Calu3 (cell line): Measurements from ENCODE around the gene CEP41. TPM values are rescaled to one million over a fixed set of nuclear protein-coding genes. Genes with fewer than 3 reads are reported as not detected.

Source experiments
- BruUV-seq: library from RNA; stranded (reverse); fragments of 400-500 nt; replicated peaks from 2 replicates; lab custom pipeline; 2021; lab: Mats Ljungman, UMichigan
- CTCF ChIA-PET: fragments of 300-600 bp; sonication (Branson Sonifier 250); formaldehyde crosslinking; loops from one replicate; lab custom pipeline; 2022; ENCODE audit warnings: antibody characterized with exemption; lab: Charles Lee
- DNase-seq: peaks from one replicate; pipeline ENCODE4 v3.0.0; 2022
- H3K27ac Mint-ChIP-seq: one replicate; pipeline ENCODE4 v1.8.0; 2022; ENCODE audit warnings: mixed read lengths; ENCODE audit not compliant: unreplicated experiment
- H3K27me3 Mint-ChIP-seq: one replicate; pipeline ENCODE4 v1.8.0; 2022; ENCODE audit warnings: mixed read lengths; ENCODE audit not compliant: unreplicated experiment
- H3K36me3 Mint-ChIP-seq: one replicate; pipeline ENCODE4 v1.8.0; 2022; ENCODE audit warnings: mild to moderate bottlenecking, moderate library complexity, mixed read lengths; ENCODE audit not compliant: insufficient read depth, unreplicated experiment
- H3K4me1 Mint-ChIP-seq: one replicate; pipeline ENCODE4 v1.8.0; 2022; ENCODE audit warnings: mild to moderate bottlenecking, low read depth, mixed read lengths; ENCODE audit not compliant: unreplicated experiment
- H3K4me3 Mint-ChIP-seq: one replicate; pipeline ENCODE4 v1.8.0; 2022; ENCODE audit warnings: mild to moderate bottlenecking, low read depth, moderate library complexity, mixed read lengths; ENCODE audit not compliant: unreplicated experiment
- H3K9me3 Mint-ChIP-seq: one replicate; pipeline ENCODE4 v1.8.0; 2022; ENCODE audit warnings: low read depth, mixed read lengths; ENCODE audit not compliant: unreplicated experiment
- intact Hi-C: fragments of 100-400 bp; cut with micrococcal nuclease; formaldehyde crosslinking; loops from one replicate; pipeline ENCODE4 v1.10.0; 2022; ENCODE audit not compliant: unreplicated experiment
- total RNA-seq: library from RNA; stranded (reverse); gene quantifications from 2 replicates; pipeline ENCODE4 v1.2.3, GENCODE V29; 2022
- TF ChIP-seq, protein P1 (sequence below): fragments of 200-600 bp; IDR thresholded peaks from one replicate; pipeline ENCODE4 v1.8.0; 2022; ENCODE audit warnings: antibody characterized with exemption; ENCODE audit not compliant: unreplicated experiment

Gene CEP41
- total RNA-seq, 1 experiment from 2014 or later: 21.6 TPM

DNA sequence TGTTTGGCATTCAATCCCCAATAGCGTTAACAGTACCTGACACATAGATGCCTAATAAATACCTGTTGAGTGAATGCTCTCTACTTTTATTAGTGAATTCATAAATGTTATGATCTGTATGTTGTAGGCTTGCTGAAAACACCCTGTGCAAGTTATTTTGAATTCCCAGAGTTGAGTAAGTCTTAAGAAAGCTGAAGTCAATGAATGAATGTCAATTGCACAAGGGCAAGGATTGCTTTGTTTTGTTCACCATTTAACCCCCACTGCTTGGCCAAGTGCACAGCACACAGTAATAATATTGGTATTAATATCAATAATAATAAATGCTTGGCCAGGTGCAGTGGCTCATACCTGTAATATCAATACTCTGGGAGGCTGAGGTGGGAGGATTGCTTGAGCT, 50.3 kb downstream of the CEP41 start:
- Mint-ChIP-seq H3K27me3 (no peaks in the 10 kb centered on the region), H3K4me3 (no peak overlapping the region), H3K36me3 (no peaks in the 10 kb centered on the region), H3K9me3 (no peaks in the 10 kb centered on the region), H3K4me1 (no peaks in the 10 kb centered on the region), H3K27ac (no peak overlapping the region)
- intact Hi-C loops: no loop called here
- CTCF ChIA-PET: interaction anchor here (0.6 to 0.7 kb wide), 3 partner anchors 142 to 308 kb away, joined by 3 to 6 read pairs (median 4); no protein-coding TSS in a partner anchor
- DNase-seq: no peak
- BruUV-seq: no TSS peak
- TF ChIP-seq, protein P1, sequence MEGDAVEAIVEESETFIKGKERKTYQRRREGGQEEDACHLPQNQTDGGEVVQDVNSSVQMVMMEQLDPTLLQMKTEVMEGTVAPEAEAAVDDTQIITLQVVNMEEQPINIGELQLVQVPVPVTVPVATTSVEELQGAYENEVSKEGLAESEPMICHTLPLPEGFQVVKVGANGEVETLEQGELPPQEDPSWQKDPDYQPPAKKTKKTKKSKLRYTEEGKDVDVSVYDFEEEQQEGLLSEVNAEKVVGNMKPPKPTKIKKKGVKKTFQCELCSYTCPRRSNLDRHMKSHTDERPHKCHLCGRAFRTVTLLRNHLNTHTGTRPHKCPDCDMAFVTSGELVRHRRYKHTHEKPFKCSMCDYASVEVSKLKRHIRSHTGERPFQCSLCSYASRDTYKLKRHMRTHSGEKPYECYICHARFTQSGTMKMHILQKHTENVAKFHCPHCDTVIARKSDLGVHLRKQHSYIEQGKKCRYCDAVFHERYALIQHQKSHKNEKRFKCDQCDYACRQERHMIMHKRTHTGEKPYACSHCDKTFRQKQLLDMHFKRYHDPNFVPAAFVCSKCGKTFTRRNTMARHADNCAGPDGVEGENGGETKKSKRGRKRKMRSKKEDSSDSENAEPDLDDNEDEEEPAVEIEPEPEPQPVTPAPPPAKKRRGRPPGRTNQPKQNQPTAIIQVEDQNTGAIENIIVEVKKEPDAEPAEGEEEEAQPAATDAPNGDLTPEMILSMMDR: no peak

DNA sequence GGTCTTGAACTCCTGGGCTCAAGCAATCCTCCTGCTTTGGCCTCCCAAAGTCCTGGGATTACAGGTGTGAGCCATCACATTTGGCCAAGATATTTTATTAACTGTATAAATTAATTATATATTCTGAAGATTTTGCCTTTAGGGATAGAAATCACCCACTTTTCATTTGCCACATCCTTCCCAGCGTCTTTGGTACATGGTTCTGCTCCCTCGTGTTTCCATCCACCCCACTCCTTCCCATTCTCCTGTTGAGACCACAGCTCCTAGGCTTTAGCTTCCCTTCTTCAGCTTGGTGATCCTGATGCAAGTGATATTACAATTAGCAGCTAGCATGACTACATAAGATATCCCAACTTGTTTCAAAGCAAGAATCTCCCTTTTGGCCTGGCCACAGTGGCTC, 52.1 kb downstream of the CEP41 start:
- CTCF ChIA-PET: no interaction called here
- no peak overlapping the region for H3K4me3 Mint-ChIP-seq
- H3K27ac Mint-ChIP-seq: no peak overlapping the region
- TF ChIP-seq, protein P1: no peak
- H3K27me3 Mint-ChIP-seq: no peaks in the 10 kb centered on the region
- H3K36me3 Mint-ChIP-seq: no peaks in the 10 kb centered on the region
- no peaks in the 10 kb centered on the region for H3K9me3 Mint-ChIP-seq
- BruUV-seq: no TSS peak
- intact Hi-C loops: no loop called here
- no peaks in the 10 kb centered on the region for H3K4me1 Mint-ChIP-seq
- no peak for DNase-seq

DNA sequence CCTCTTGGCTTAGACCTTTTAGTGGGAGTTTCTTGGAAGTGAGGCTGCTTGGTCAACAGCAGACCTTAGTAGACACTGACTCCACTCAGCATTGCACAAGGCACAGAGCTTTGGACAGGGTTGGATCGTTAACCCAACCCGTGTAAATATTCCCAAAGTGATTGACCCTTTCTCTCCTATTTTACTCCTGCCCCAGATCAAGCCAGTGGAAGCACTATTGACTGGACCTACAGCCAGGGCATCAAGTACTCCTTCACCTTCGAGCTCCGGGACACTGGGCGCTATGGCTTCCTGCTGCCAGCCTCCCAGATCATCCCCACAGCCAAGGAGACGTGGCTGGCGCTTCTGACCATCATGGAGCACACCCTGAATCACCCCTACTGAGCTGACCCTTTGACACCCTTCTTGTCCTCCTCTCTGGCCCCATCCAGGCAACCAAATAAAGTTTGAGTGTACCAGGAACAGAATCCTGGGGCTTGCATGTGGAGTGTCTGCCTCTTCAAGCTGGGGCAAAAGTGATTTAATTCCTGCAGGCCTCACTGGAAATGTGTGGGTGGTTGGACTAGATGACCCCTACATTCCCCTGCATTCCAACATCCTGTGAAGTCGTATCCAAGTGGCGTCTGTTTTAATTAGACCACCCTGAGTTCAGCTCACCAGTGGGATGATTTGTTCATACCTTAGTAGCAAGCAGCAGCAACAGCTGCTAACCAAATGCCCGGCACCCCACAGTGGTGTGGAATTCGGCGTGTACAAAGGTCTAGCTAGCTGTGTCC, 53.0 kb downstream of the CEP41 start:
- CTCF ChIA-PET: no interaction called here
- no TSS peak for BruUV-seq
- DNase-seq: no peak
- H3K36me3 Mint-ChIP-seq: no peaks in the 10 kb centered on the region
- intact Hi-C loops: no loop called here
- no peaks in the 10 kb centered on the region for H3K9me3 Mint-ChIP-seq
- H3K4me3 Mint-ChIP-seq: no peak overlapping the region
- no peak overlapping the region for H3K27ac Mint-ChIP-seq
- H3K27me3 Mint-ChIP-seq: no peaks in the 10 kb centered on the region
- H3K4me1 Mint-ChIP-seq: no peaks in the 10 kb centered on the region
- TF ChIP-seq, protein P1: no peak

DNA sequence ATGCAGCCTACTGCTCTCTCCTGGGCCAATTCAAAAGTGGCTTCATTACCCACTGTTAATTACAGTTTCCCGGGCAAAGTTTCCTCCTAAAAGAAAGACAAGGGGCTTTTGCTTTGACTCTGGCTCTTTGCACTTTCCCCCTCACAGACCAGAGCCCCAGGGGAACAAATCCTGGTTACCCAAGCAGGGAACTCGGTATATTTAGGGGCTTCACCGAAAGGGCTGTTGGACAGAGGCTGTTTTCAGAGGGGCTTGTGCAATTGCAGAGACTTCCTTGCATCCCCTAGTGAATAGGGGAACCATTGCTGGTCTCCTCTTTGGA, 53.5 kb downstream of the CEP41 start:
- TF ChIP-seq, protein P1: no peak
- Mint-ChIP-seq H3K36me3 (no peaks in the 10 kb centered on the region), H3K9me3 (no peaks in the 10 kb centered on the region), H3K4me3 (no peak overlapping the region), H3K4me1 (no peaks in the 10 kb centered on the region), H3K27me3 (no peaks in the 10 kb centered on the region), H3K27ac (no peak overlapping the region)
- CTCF ChIA-PET: interaction anchor here (0.5 kb wide), 1 partner anchor 705 kb away, joined by 5 read pairs; no protein-coding TSS in a partner anchor
- DNase-seq: no peak
- BruUV-seq: no TSS peak
- intact Hi-C loops: no loop called here
